GM12875 (cell line): Measurements from ENCODE around the gene TTLL10.
"Not testable (repeated sequence)": the region's sequence is repeated elsewhere in the genome, so short reads cannot be mapped to it uniquely, and the experiment has no call there.

Source experiments
- H3K4me3 ChIP-seq: one replicate; pipeline ENCODE4 v1.5.1; 2011; ENCODE audit warnings: low read depth, low read length, control low read depth
- TF ChIP-seq, protein P1 (sequence below): IDR thresholded peaks from 2 replicates; pipeline ENCODE4 v1.5.1; 2011; ENCODE audit warnings: low read depth, mild to moderate bottlenecking, control low read depth, inconsistent platforms, low read length, moderate library complexity, borderline replicate concordance; ENCODE audit not compliant: insufficient read depth

Gene TTLL10

DNA sequence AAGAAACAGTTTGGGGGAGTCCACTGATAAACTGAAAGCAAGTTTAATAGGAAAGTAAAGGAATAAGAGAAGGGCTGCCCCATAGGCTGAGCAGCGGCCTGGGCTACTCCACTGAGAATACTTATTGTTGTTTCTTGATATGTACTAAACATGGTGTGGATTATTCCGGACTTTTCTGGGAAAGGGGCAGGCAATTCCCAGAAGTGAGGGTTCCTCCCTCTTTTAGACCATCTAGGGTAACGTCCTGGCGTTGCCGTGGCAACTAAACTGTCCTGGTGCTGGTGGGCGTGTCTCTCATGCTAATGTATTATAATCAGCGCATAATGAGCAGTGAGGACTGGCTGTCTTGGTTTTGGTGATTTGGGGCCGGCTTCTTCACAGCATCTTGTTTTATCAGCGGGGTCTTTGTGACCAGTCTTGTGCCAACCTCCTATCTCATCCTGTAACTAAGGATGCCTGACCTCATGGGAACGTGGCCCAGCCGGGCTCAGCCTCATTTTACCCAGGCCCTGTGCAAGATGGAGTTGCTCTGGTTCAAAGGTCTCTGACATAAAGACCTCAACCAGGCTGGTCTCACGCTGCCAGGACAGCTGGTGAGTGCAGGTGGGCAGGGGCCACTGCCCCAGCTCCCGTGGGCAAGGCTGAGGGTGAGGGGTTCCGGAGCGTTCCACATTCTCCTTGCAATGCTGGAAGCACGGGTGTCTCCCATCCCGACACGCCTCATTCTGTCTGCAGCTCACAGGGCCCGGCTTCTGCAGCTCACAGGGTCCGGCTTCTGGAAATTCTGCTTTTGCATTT lies 38.1 kb upstream of the TTLL10 start:
- no peak overlapping the region for H3K4me3 ChIP-seq
- TF ChIP-seq, protein P1, sequence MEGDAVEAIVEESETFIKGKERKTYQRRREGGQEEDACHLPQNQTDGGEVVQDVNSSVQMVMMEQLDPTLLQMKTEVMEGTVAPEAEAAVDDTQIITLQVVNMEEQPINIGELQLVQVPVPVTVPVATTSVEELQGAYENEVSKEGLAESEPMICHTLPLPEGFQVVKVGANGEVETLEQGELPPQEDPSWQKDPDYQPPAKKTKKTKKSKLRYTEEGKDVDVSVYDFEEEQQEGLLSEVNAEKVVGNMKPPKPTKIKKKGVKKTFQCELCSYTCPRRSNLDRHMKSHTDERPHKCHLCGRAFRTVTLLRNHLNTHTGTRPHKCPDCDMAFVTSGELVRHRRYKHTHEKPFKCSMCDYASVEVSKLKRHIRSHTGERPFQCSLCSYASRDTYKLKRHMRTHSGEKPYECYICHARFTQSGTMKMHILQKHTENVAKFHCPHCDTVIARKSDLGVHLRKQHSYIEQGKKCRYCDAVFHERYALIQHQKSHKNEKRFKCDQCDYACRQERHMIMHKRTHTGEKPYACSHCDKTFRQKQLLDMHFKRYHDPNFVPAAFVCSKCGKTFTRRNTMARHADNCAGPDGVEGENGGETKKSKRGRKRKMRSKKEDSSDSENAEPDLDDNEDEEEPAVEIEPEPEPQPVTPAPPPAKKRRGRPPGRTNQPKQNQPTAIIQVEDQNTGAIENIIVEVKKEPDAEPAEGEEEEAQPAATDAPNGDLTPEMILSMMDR: no peak

DNA sequence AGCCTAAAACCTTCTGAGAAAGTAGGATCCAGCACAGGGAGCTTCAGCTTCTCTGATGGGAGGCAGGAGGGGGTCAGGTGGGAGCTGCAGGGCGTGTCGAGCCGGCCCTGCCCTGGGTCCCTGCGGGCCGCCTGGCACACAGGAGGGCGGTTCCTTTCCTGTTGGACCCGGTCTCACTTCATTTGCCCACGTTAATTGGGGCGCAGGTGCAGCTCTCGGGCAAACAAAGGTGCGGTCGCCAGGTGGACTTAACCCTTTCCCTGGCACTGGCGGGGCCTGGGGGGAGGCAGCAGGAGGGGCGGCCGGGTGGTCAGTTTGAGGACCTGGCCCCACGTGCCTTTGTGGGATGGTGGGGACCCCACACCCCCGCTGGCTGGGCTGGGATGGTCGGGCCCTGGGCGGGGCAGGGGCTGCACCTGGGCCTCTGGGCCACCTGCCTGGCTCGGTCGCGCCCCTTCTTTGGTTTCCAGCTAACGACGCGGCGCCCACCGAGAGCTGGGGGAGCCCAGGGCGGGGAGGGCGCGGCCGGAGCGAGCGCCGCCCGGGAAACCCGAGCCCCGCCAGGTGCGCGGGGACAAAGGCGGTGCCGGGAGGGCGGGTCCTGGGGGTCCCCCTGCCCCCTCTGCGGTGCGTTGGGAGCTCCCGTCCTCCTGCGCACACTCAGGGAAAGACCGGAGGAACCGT lies 37.0 kb upstream of the TTLL10 start:
- TF ChIP-seq, protein P1: no peak

DNA sequence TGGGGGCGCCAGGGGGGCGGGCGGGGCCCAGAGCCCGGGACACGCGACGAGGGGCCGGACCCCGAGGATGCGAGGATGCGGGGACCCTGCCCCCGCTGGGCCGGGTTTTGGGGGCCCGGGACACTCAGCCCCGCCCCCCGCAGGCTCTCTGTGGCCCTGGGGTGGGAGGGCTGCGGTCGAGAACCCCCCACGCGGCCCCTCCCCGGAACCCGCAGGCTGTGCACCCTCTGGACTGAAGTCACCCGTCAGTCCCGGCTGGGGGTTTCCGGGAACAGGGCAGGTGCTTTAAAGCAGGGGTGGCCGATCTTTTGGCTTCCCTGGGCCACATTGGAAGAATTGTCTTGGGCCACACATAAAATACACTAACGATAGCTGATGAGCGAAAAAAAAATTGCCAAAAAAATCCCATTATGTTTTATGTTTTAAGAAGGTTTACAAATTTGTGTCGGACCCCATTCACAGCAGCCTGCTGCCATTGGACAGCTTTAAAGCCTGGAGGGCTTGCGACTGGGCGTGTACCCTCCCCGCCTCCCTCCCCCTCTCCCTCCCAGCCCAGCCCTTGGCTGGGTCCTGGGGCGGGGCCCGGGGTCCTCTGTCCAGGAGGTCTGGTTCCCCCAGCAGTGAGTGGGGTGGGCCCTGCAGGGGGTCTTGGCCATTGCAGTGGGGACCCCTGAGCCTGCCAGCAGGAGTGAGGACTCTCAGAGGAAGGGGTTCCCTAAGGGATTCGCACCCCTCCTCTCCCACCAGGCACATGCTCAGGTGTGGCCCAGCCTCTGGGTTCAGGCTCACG lies 36.2 kb upstream of the TTLL10 start:
- TF ChIP-seq, protein P1: no peak

More for the DNA sequence above, 37.0 kb upstream of the TTLL10 start:
- H3K4me3 ChIP-seq: peak overlapping the region; percentile 29

DNA sequence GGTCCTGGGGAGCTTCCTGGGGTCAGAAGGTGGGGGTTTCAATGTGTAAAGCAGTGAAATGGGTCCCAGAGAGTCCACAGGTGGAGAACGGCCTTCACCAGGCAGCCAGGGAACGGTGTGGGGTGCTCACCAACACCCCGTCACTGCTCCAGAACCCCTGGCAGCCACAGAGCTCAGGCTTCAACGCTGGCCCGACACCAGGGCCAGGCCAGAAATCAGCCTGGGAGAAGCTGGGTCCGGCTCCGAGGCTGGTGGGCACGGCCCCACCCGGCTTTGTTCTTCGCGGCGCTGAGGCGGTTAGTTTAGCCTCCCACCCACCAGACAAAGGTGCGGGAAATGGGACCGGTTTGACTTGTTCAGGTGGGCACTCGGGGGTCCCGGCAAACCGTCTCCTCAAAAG lies 33.0 kb upstream of the TTLL10 start:
- TF ChIP-seq, protein P1: no peak
- no peak overlapping the region for H3K4me3 ChIP-seq

More for the DNA sequence above, 36.2 kb upstream of the TTLL10 start:
- H3K4me3 ChIP-seq: peak overlapping the region; percentile 29

DNA sequence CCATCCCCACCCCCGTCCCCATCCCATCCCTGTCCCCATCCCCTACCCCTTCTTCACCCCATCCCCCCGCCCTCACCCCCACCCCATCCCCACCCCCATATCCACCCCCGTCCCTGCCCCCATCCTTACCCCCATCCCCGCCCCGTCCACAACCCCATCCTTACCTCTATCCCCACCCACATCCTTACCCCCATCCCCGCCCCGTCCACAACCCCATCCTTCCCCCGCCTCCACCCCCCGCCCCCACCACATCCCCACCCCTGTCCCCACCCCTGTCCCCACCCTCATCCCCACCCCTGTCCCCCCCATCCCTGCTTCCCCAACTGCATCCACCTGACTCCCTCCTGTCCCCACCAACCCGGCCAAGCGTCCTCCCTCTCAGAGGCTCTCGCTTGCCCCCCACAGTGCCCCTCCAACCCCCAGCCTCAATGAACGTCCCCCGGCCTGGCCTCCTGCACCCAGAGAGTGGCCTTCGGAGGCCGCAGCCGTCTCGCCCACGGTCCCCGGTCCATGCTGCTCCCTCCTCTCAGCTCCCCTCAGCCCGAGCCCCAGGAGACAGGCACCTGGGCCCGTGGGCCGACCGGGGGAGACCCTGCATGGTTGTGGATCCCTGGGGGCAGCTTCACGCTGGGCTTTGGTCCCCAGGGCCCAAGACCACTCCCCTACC lies 32.3 kb upstream of the TTLL10 start:
- TF ChIP-seq, protein P1: no peak
- no peak overlapping the region for H3K4me3 ChIP-seq

DNA sequence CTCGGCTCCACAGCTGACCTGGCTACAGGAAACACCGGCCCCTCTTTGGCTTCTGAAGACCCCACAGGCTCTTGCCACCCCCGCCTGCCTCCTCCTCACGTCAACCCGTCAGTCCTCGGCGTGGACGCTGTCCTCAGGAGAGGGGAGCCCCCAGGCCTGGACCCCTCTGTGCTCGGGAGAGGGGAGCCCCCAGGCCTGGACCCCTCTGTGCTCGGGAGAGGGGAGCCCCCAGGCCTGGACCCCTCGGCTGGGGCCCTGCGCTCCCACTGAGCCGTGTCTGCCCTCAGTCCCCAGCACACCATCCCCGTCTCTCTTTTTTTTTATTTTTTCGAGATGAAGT lies 31.8 kb upstream of the TTLL10 start:
- H3K4me3 ChIP-seq: no peak overlapping the region
- TF ChIP-seq, protein P1: no peak

DNA sequence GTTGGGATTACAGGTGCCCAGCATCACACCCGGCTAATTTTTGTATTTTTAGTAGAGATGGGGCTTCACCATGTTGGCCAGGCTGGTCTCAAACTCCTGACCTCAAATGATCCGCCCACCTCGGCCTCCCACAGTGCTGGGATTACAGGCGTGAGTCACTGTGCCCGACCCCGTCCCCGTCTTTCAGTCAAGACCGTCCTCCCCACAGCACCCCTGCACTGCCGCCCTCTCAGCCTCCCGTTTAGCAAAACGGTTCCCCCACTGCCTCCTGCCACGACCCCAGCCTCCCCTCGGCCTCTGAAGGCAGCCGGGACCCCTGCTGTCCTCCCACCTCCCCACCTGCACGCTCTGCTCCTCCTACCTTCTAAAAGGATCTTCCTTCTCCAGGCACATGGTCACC lies 31.3 kb upstream of the TTLL10 start:
- not testable (repeated sequence) for H3K4me3 ChIP-seq
